Small intestine (tissue), 7 donors: ENCODE results near the gene ARAP1. TPM values are rescaled to one million over a fixed set of nuclear protein-coding genes. Genes with fewer than 3 reads are reported as not detected.

Experiments used
- DNase-seq, 2 donors: peaks; one replicate each; pipeline versions ENCODE4 v3.0.0 to v3.0.0-alpha.2; 2013
- FAIRE-seq: peaks from 2 replicates; lab custom pipeline; 2012; peaks lifted over from hg19 to GRCh38; lab: Jason Lieb, UNC
- H3K27ac ChIP-seq, 3 donors: one replicate each; pipeline ENCODE4 v1.5.1; 2013; ENCODE audit warnings: low read length in 2 of 3, mild to moderate bottlenecking in 2 of 3, control low read depth in 1 of 3, inconsistent platforms in 1 of 3, low read depth in 1 of 3, moderate library complexity in 1 of 3
- H3K27me3 ChIP-seq, 3 donors: one replicate each; pipeline ENCODE4 v1.6.1; 2013; ENCODE audit warnings: low read length in 3 of 3, inconsistent platforms in 1 of 3; ENCODE audit not compliant: control insufficient read depth in 3 of 3, insufficient read depth in 3 of 3
- H3K36me3 ChIP-seq, 3 donors: one replicate each; pipeline ENCODE4 v1.6.1; 2013; ENCODE audit warnings: low read length in 3 of 3, inconsistent platforms in 1 of 3, low read depth in 1 of 3, mild to moderate bottlenecking in 1 of 3, moderate library complexity in 1 of 3; ENCODE audit not compliant: control insufficient read depth in 3 of 3, insufficient read depth in 2 of 3
- H3K4me1 ChIP-seq, 3 donors: one replicate each; pipeline ENCODE4 v1.6.1; 2013; ENCODE audit warnings: low read length in 2 of 3, inconsistent platforms in 1 of 3, low read depth in 1 of 3, mild to moderate bottlenecking in 1 of 3, moderate library complexity in 1 of 3; ENCODE audit not compliant: control insufficient read depth in 3 of 3, insufficient read depth in 2 of 3
- H3K4me3 ChIP-seq, 3 donors: one replicate each; pipeline ENCODE4 v1.5.1; 2013; ENCODE audit warnings: low read length in 3 of 3, control low read depth in 1 of 3, inconsistent platforms in 1 of 3, low read depth in 1 of 3, mild to moderate bottlenecking in 1 of 3, moderate library complexity in 1 of 3
- H3K9me3 ChIP-seq, 2 donors: one replicate each; pipeline ENCODE4 v1.6.1; 2013; ENCODE audit warnings: low read depth in 1 of 2, low read length in 1 of 2; ENCODE audit not compliant: control insufficient read depth in 2 of 2, insufficient read depth in 1 of 2
- WGBS, 3 donors: extraction: QIAGEN DNeasy Blood & Tissue Kit; methylation state at CpG; one replicate each; pipeline ENCODE4 v1.1.7; 2013; 5-methylcytosine and 5-hydroxymethylcytosine counted together
- polyA plus RNA-seq, 4 donors: library from polyadenylated mRNA; stranded (reverse) in 3 of 4; unstranded in 1 of 4; fragments of 200-250 nt in 3 of 4; fragments of 120-200 nt in 1 of 4; gene quantifications; one replicate each; pipeline versions ENCODE4 v1.2.1 to v1.2.3, GENCODE V29; 2013
- donor health status: healthy with polysubstance abuse.
- donor health status: control.
- donor health status: control.
- donor health status: Bipolar disorder and iron deficiency.
- donor health status: healthy.

Gene ARAP1
- polyA plus RNA-seq, 4 donors: 42.2 to 70.9 (median 53.2) TPM

DNA sequence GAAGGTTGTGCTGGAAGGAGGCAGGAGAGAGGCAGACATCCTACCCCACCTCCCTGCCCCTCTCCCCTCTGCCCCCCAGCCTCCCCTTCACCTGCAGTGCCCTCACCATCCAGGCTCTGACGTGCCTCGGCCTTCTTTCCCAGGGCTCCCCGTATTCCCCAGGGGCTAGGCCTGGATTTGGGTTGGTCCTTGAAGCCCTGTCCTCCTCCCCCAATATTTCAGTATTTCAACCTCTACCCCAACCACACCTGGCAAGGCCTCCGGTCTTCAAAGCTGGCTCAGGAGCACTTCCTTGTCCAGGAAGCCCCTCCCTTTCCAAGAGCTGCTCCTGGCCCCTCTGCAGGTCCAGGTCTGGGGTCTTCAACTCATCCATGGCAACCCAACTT lies 69.4 kb downstream of the ARAP1 start:
- Histone ChIP-seq H3K27ac (no peak overlapping the region), H3K4me3 (no peak overlapping the region), H3K27me3 (peaks cover 0 to 21% (median 3%) of the 10 kb centered on the region in 3 donors), H3K36me3 (peaks cover 0 to 54% (median 7%) of the 10 kb centered on the region in 3 donors), H3K9me3 (no peaks in the 10 kb centered on the region), H3K4me1 (no peaks in the 10 kb centered on the region)
- DNase-seq (no peak), FAIRE-seq (no peak)
- 56 to 64% (median 57%) methylated on average over 4 of the region's 4 CpGs for WGBS, 3 donors

DNA sequence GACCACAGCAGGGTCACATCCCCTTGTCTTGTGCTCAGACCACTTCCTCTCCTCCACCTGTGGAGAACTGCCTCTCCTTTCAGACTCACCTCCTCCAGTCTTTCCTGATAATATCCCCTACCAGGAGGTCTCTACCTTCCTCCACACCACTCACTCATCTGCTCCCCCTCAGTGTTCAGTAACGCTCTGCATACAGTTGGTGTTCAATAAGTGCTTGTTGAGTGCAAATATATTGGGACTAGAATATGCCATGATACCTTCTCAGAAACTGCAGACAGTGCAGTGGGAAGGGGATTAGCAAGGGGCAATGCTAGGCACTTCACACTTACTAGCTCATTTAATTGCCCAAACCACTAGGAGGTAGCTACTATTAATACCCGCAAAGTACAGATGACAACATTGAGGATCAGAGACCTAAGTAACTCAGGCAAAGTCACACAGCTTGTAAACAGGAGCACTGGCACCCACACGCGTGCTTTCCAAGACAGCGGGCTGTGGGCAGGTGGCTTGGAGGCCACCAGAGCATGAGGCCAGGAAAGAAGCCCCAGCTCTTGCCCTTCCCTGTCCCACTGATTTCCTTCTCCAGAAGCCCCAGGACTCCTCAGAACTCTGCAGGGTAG lies 69.9 kb downstream of the ARAP1 start:
- FAIRE-seq (no peak), DNase-seq (no peak)
- H3K4me1 ChIP-seq: no peaks in the 10 kb centered on the region
- H3K27me3 ChIP-seq: peaks cover 0 to 25% (median 3%) of the 10 kb centered on the region in 3 donors
- peaks cover 0 to 49% (median 3%) of the 10 kb centered on the region in 3 donors for H3K36me3 ChIP-seq
- no peak overlapping the region for H3K27ac ChIP-seq
- no peaks in the 10 kb centered on the region for H3K9me3 ChIP-seq
- no peak overlapping the region for H3K4me3 ChIP-seq
- 61 to 88% (median 81%) methylated on average over 5 of the region's 5 CpGs for WGBS, 3 donors

DNA sequence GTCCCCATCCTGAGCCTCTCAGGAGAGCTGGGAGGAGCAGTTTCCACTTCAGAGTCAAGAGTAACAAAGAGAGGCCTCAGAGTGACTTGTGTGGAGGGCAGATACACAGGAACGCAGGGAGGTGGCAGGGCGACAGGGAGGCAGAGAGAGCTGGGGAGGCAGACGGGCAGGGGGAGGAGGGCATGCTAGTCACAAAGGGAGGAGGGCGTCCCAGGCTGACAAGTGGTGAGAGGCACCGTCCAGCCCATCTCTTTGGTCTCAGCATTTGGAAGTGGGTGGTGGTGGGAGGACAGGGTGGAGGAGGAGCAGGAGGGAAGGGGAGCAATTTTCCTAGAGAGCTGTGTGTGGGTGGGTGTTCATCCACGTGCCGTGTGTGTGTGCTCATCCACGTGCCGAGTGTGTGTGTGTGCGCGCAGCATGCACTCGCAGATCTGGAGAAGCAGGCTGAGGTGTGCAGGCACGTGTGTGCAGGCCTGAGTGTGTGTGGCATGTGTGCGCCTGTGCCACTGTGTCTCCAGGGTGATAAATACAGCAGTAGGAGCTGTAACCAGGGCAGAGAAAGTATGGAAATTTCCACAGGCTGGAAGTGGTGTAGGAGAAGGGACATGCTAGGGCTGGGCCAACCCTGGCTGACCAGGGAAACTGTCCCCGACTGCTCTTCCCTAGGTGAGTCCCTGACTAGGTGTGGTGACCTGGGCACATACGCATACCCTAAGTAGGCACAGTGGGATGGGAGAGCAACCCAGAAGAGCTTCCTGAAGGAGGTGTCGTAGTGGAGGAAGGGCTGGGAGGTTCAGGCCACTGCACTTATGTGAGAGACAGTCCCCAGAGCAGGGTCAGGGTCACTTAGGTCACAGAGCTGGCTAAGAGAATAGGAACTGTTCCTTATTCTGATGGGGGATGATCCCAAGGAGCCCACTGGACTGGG lies 70.7 kb downstream of the ARAP1 start:
- no peaks in the 10 kb centered on the region for H3K4me1 ChIP-seq
- H3K36me3 ChIP-seq: peaks cover 0 to 40% (median 3%) of the 10 kb centered on the region in 3 donors
- H3K27ac ChIP-seq: no peak overlapping the region
- DNase-seq (peak in 1 of 2 donors; percentile 9), FAIRE-seq (no peak)
- no peak overlapping the region for H3K4me3 ChIP-seq
- 29 to 47% (median 37%) methylated on average over 17 of the region's 17 CpGs for WGBS, 3 donors
- H3K27me3 ChIP-seq: peaks cover 0 to 34% (median 3%) of the 10 kb centered on the region in 3 donors
- H3K9me3 ChIP-seq: no peaks in the 10 kb centered on the region

DNA sequence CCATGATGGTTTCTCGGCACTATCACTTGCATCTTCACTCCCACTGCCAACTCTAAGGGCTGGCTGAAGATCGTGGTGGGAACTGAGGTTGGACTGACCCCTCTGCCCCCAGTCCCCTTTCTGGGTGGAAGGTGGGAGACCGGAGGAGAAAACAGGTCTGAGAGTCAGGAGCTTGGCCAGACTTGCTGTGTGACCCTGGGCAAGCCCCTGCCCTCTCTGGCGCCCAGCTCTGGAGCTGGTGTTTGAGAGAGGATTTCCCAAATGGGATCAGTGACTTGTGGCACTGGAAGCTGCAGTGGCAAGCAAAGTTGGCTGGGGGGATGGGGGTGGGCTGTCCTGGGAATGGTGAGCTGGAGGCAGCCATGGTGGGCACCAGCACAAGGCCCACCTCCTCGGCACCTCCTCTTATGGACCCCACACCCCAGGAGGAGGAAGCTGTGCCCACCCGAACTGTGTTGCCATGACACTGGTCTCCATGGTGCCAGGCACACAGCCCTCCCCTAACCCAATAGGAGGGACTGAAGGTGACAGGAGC lies 71.5 kb downstream of the ARAP1 start:
- Histone ChIP-seq H3K9me3 (no peaks in the 10 kb centered on the region), H3K4me3 (no peak overlapping the region), H3K27ac (no peak overlapping the region), H3K27me3 (peaks cover 0 to 42% (median 3%) of the 10 kb centered on the region in 3 donors), H3K36me3 (peaks cover 0 to 32% (median 3%) of the 10 kb centered on the region in 3 donors), H3K4me1 (no peaks in the 10 kb centered on the region)
- 56 to 65% (median 57%) methylated on average over 6 of the region's 6 CpGs for WGBS, 3 donors
- FAIRE-seq: no peak
- DNase-seq: no peak

DNA sequence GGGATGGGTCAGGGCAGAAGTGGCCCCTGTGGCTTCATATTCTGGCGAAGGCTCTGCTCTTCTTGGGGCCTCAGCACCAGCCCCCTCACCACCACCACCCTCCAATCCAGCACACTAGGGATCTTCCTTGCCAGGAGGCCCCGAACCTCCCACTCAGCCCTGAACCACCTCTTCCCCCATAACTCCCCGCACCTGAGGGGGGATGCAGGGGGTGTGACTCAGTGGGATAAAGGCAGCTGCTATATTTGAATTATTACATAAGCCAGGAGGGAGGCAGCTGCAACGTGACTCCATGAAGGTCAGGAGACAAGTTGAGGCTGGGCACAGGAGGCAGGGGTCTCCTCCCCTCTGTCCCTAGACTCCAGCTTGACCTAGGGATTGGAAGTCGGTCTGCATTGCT lies 72.3 kb downstream of the ARAP1 start:
- H3K4me3 ChIP-seq: no peak overlapping the region
- peaks cover 0 to 50% (median 4%) of the 10 kb centered on the region in 3 donors for H3K27me3 ChIP-seq
- FAIRE-seq: no peak
- peaks cover 0 to 24% (median 0%) of the 10 kb centered on the region in 3 donors for H3K36me3 ChIP-seq
- no peak overlapping the region for H3K27ac ChIP-seq
- H3K9me3 ChIP-seq: no peaks in the 10 kb centered on the region
- DNase-seq: no peak
- 57 to 66% (median 65%) methylated on average over 5 of the region's 5 CpGs for WGBS, 3 donors
- no peaks in the 10 kb centered on the region for H3K4me1 ChIP-seq

DNA sequence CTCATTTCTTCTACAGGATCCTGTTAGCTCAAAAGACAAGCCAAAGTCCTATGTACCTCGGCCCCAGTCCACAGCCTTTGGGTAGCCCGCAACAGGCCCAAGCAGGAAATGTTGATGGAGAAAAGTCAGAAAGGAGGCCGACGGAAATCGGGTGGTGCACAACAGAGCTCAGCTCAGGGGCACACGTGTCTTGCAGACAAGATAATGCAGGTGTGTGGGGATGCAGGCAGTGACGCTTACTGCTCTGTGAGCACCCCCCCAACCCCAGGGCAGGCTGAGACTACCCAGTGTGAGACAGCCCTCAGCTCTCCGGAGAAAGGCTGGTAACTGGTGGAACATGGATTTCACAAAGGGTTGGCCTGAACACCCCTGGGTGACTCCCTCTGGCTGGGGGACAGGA lies 73.7 kb downstream of the ARAP1 start:
- no peak for FAIRE-seq
- peaks cover 0 to 64% (median 12%) of the 10 kb centered on the region in 3 donors for H3K27me3 ChIP-seq
- no peak overlapping the region for H3K4me3 ChIP-seq
- 68 to 72% (median 71%) methylated on average over 8 of the region's 8 CpGs for WGBS, 3 donors
- no peak overlapping the region for H3K27ac ChIP-seq
- no peaks in the 10 kb centered on the region for H3K9me3 ChIP-seq
- H3K4me1 ChIP-seq: no peaks in the 10 kb centered on the region
- peaks cover 0 to 11% (median 0%) of the 10 kb centered on the region in 3 donors for H3K36me3 ChIP-seq
- DNase-seq: no peak

DNA sequence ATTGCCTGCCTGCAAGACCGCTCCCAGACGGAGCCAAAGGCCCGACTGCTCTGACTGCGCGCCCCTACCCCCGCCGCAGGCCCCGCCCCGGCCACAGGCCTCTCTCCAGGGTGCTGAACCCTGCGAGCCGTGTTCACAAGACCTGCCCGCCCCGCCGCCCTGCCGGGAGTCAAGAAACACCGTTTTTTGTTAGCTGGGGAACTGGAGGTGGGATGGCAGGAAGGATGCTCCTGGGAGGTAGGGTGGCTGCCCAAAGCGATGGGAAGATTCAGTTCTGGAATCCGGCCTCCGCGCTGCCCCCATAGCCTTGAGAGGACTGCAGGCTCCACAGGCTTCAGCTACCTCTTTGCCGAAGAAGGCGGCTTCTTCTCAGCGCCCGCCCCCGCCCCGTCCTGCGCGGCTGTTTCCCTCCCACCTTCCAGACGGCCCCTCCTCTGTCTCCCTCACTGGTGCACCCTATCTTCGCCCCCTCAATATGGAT lies 75.3 kb downstream of the ARAP1 start:
- no peak overlapping the region for H3K27ac ChIP-seq
- DNase-seq (peak; percentile 12 to 75), FAIRE-seq (no peak)
- H3K4me3 ChIP-seq: no peak overlapping the region
- H3K36me3 ChIP-seq: no peaks in the 10 kb centered on the region
- 3 to 5% (median 4%) methylated on average over 29 to 30 of the region's 30 CpGs for WGBS, 3 donors
- no peaks in the 10 kb centered on the region for H3K4me1 ChIP-seq
- H3K27me3 ChIP-seq: peaks cover 0 to 79% (median 12%) of the 10 kb centered on the region in 3 donors
- H3K9me3 ChIP-seq: no peaks in the 10 kb centered on the region

DNA sequence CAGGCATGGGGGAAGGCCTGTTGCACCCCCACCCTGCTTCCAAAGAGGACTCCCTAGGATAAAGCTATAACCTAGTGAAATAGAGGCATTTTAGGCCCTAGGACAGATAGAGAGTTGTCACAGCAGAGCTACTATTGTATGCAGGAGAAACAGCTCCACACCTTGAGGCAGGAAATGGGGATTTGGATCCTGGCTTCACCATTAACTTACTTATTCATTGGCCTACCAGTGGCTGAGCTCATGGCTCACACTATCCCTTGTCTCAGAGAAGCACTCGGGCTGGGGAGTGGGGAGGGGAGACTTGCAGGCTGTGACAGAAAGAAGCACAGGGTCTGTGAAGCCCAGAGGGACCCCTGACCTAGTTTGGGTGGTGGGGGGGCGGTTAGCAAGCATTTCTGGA lies 77.0 kb downstream of the ARAP1 start:
- FAIRE-seq (no peak), DNase-seq (no peak)
- no peaks in the 10 kb centered on the region for H3K9me3 ChIP-seq
- H3K27me3 ChIP-seq: peaks cover 0 to 93% (median 12%) of the 10 kb centered on the region in 3 donors
- WGBS, 3 donors: 14 to 32% (median 25%) methylated on average over 2 of the region's 2 CpGs
- no peak overlapping the region for H3K27ac ChIP-seq
- H3K4me3 ChIP-seq: no peak overlapping the region
- no peaks in the 10 kb centered on the region for H3K36me3 ChIP-seq
- no peaks in the 10 kb centered on the region for H3K4me1 ChIP-seq
